ENCODE measurements around the gene PTCD3.

Gene PTCD3

GRCh38 chr2:86068648-86069047 is 37.4 kb upstream of the PTCD3 start:
- Histone ChIP-seq H3K36me3 (ENCODE audit: insufficient read depth) (peaks cover 11% of the 10 kb centered on the region; the same call in 1 of the 2 replicates), H3K79me2 (ENCODE audit: insufficient read depth, low read depth) (no peaks in the 10 kb centered on the region), H3K4me1 (ENCODE audit: low read depth, poor library complexity, severe bottlenecking) (peaks cover 69% of the 10 kb centered on the region), H3K4me3 (IDR thresholded peaks at IDR 0.05; ENCODE audit: insufficient read depth, low read depth, low read length) (no peak overlapping the region), H3K27me3 (ENCODE audit: insufficient read depth, low read depth) (no peaks in the 10 kb centered on the region), H2AFZ (ENCODE audit: low read depth) (no peak overlapping the region), H3K9ac (no peak overlapping the region), H4K20me1 (ENCODE audit: insufficient read depth) (no peaks in the 10 kb centered on the region), H3K4me2 (no peak overlapping the region; the same call in 1 of the 2 replicates), H3K27ac (peak overlapping the region; percentile 24)
- no peak for TF ChIP-seq CTCF (conservative IDR thresholded peaks at IDR 0.05; ENCODE audit: low read depth, low read length)

GRCh38 chr2:86069091-86069685 is 36.8 kb upstream of the PTCD3 start:
- Histone ChIP-seq H3K4me3 (IDR thresholded peaks at IDR 0.05; ENCODE audit: insufficient read depth, low read depth, low read length) (no peak overlapping the region), H2AFZ (ENCODE audit: low read depth) (no peak overlapping the region), H3K27ac (peak overlapping the region; percentile 24; the same call in 1 of the 2 replicates), H3K4me2 (no peak overlapping the region; the same call in 1 of the 2 replicates), H3K4me1 (ENCODE audit: low read depth, poor library complexity, severe bottlenecking) (peaks cover 64% of the 10 kb centered on the region), H3K36me3 (ENCODE audit: insufficient read depth) (peaks cover 11% of the 10 kb centered on the region; the same call in 1 of the 2 replicates), H3K27me3 (ENCODE audit: insufficient read depth, low read depth) (no peaks in the 10 kb centered on the region), H3K9ac (no peak overlapping the region), H4K20me1 (ENCODE audit: insufficient read depth) (no peaks in the 10 kb centered on the region), H3K79me2 (ENCODE audit: insufficient read depth, low read depth) (no peaks in the 10 kb centered on the region)
- TF ChIP-seq CTCF (conservative IDR thresholded peaks at IDR 0.05; ENCODE audit: low read depth, low read length) = no peak

DNA sequence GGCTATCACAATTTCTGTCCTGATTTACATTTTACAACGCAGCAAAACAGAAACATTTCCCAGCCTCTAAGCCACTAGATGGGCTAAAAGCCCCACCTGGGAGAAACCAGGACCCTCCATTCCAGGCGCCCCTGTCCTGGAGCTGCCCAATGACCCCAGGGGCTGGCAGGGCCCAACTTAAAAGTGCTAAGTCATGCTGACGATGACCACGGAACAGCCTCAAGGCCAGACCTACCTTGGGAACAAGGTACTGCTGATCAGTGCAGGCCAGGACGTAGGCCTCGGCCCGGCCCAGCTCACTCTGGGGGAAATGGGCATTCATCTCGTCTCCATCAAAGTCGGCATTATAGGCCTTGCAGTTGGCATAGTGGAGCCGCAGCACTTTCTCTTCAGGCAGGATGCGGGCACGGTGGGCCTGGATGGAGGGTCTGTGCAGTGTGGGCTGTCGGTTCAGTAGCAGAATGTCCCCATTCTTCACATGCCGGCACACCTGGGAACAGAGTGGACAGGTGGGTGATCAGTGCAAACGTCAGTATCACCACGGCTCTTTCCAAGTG is 36.2 kb upstream of the PTCD3 start:
- H3K27ac ChIP-seq = no peak overlapping the region
- H4K20me1 ChIP-seq (ENCODE audit: insufficient read depth) = no peaks in the 10 kb centered on the region
- no peak for TF ChIP-seq CTCF (conservative IDR thresholded peaks at IDR 0.05; ENCODE audit: low read depth, low read length)
- H3K4me3 ChIP-seq (IDR thresholded peaks at IDR 0.05; ENCODE audit: insufficient read depth, low read depth, low read length) = no peak overlapping the region
- no peak overlapping the region for H2AFZ ChIP-seq (ENCODE audit: low read depth)
- H3K36me3 ChIP-seq (ENCODE audit: insufficient read depth) = peaks cover 11% of the 10 kb centered on the region; the same call in 1 of the 2 replicates
- no peaks in the 10 kb centered on the region for H3K27me3 ChIP-seq (ENCODE audit: insufficient read depth, low read depth)
- H3K79me2 ChIP-seq (ENCODE audit: insufficient read depth, low read depth) = no peaks in the 10 kb centered on the region
- H3K4me2 ChIP-seq = no peak overlapping the region
- H3K4me1 ChIP-seq (ENCODE audit: low read depth, poor library complexity, severe bottlenecking) = peaks cover 57% of the 10 kb centered on the region
- no peak overlapping the region for H3K9ac ChIP-seq

DNA sequence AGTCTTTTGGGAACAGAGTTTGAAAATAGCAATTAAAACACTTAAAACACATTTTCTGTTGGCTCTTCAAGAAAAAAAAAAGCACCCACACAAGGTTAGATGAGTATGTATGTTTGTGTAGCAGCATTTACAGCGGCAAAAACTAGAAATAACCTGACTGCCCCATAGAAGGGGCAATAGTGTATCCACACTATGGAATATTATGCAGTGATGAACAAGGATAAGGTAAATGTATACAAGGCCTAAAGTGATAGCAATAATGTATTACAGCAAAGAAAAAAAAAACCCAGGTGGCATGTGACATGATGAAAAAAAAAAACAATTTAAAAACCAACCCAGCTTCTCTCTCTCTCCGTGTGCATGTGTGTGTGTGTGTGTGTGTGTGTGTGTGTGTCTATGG is 35.2 kb upstream of the PTCD3 start:
- no peaks in the 10 kb centered on the region for H4K20me1 ChIP-seq (ENCODE audit: insufficient read depth)
- H3K79me2 ChIP-seq (ENCODE audit: insufficient read depth, low read depth) = no peaks in the 10 kb centered on the region
- peaks cover 47% of the 10 kb centered on the region for H3K4me1 ChIP-seq (ENCODE audit: low read depth, poor library complexity, severe bottlenecking)
- no peaks in the 10 kb centered on the region for H3K27me3 ChIP-seq (ENCODE audit: insufficient read depth, low read depth)
- no peak overlapping the region for H3K4me3 ChIP-seq (IDR thresholded peaks at IDR 0.05; ENCODE audit: insufficient read depth, low read depth, low read length)
- H3K27ac ChIP-seq = no peak overlapping the region
- no peak overlapping the region for H2AFZ ChIP-seq (ENCODE audit: low read depth)
- peaks cover 11% of the 10 kb centered on the region; the same call in 1 of the 2 replicates for H3K36me3 ChIP-seq (ENCODE audit: insufficient read depth)
- no peak overlapping the region for H3K9ac ChIP-seq
- no peak overlapping the region for H3K4me2 ChIP-seq
- no peak for TF ChIP-seq CTCF (conservative IDR thresholded peaks at IDR 0.05; ENCODE audit: low read depth, low read length)

Data from KMS-11 (cell line).